Subcutaneous adipose tissue (tissue), 4 donors: ENCODE results near the gene TREM1. TPM values are rescaled to one million over a fixed set of nuclear protein-coding genes. Genes with fewer than 3 reads are reported as not detected.

ENCODE experiments used
- CTCF ChIP-seq: fragments of 450-650 bp; IDR thresholded peaks from one replicate; pipeline ENCODE4 v1.5.1; 2016; ENCODE audit warnings: low read depth, mild to moderate bottlenecking, control low read depth, antibody characterized with exemption, moderate library complexity
- total RNA-seq, 4 donors: library from RNA; depleted of rRNA; stranded (reverse); fragments of >200 nt; gene quantifications; one replicate each; pipeline ENCODE4 v1.1.0, GENCODE V29; 2016

TREM1 gene
- total RNA-seq, 4 donors from 2014 or later, result 0.38 to 9.5 (median 4.6) TPM

- no peak for TF ChIP-seq CTCF
These were observed 30.1 kb downstream of the TREM1 start for GRCh38 chr6:41256383-41256782.

DNA sequence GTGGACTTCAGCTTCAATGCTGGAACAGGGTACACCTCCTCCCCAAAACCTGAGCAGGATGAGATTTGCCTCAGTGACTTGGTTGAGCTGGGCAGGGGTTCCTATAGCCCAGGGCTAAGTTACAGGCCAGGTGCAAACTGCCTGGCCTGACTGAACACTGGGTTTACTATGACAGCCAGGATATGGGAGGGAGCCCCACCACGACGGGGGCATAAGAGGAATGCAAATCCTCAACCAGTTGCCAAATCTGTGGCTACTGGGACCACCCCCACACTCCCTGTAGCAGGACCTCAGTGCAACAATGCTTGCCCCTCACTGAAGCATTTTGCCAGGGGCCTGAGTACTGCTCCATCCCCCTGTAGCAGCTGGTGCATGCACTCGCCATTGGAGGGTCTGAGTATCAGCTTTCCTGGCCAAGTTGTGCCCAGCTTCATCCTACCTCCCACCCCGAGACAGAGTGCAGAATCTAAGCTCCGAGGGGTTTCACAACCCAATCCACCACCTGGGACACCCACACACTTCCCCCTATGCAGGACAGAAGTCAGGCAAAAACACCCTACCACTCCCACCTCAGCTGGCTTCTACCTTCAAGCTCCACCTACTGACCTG is 30.7 kb downstream of the TREM1 start:
- no peak for TF ChIP-seq CTCF

GRCh38 chr6:41255110-41255509 is 31.4 kb downstream of the TREM1 start:
- no peak for TF ChIP-seq CTCF

- no peak for TF ChIP-seq CTCF
These were observed 33.9 kb downstream of the TREM1 start for GRCh38 chr6:41252401-41253169.

- TF ChIP-seq CTCF, result no peak
These were observed 38.4 kb downstream of the TREM1 start for GRCh38 chr6:41247882-41248705.

DNA sequence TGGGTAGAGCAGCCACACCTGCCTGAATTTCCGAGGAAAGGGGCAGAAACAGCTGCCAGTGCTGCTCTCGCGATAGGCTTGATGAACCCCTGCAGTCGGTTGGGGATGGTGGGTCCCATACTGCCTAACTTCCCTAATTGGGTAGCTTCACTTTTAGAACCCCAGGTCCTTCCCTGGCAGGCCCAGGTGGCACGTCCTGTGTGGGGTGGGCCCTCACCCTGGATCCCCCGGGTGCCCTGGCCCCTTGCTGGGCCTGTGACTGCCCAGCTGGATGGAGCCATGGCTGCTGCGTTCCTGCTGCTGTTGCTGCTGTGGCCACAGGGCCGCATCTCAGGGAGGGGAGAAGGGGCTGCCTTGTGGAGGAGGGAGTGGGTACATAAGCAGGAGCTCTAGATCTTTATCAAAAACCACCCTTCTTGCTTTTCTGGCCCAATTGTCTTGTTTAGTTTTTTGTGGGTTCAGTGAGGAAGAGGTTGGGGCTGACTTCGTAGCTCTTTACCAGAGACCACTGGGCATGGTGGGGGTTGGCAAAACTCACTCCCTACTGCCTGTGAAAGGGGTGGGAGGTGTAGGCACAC is 39.1 kb downstream of the TREM1 start:
- no peak for TF ChIP-seq CTCF
